Measurements from ENCODE around the gene IFI16. TPM values are rescaled to one million over a fixed set of nuclear protein-coding genes. Genes with fewer than 3 reads are reported as not detected.

IFI16 gene
- total and polyA plus RNA-seq, 2 donors (not counting 3 experiments of a cell fraction or from before 2014, with no cell fraction given), result 52.8 to 183 TPM

DNA sequence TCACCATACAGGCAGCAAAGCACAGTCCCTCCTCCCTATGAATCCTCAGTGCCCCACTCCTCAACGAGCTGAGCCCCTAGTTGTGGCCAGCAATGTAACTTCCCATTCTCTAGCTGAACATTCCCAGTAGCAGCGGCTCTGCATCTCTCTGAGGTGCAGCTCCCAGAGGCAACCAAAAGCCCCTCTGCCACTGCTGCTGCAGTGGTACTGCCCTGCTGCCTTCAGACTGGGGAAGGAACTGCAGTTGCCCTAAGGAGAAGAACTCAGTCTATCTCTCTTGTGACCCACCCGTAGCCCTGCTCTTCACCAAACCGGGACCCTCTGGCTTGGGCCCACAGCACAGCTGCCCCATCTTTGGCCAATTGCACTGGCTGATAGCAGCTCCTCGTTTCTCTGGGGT lies 46.7 kb upstream of the IFI16 start:
- H3K9me1 ChIP-seq (replicated peaks; ENCODE audit: control insufficient read depth, extremely low read depth, insufficient read depth, low read length), result no peaks in the 10 kb centered on the region
- no peak for FAIRE-seq
- CTCF ChIA-PET, result no interaction called here
- no peaks in the 10 kb centered on the region for H3K36me3 ChIP-seq (ENCODE audit: control insufficient read depth in 2 of 2, extremely low read depth in 1 of 2, insufficient read depth in 2 of 2, low read length in 2 of 2)
- H3K4me3 ChIP-seq (replicated peaks in 1 of 3; ENCODE audit: insufficient read depth in 1 of 3, low read depth in 1 of 3, low read length in 3 of 3), result no peak overlapping the region
- TF ChIP-seq MYC (IDR thresholded peaks at IDR 0.05; ENCODE audit: low read depth, low read length) (no peak), POLR2AphosphoS5 (IDR thresholded peaks at IDR 0.05; ENCODE audit: insufficient read depth, low read depth, low read length) (no peak)
- no peaks in the 10 kb centered on the region for H3K27me3 ChIP-seq (ENCODE audit: control insufficient read depth in 2 of 2, insufficient read depth in 2 of 2, low read length in 2 of 2)
- intact Hi-C loops (cut with micrococcal nuclease), result no loop called here
- H3K9me3 ChIP-seq (replicated peaks; ENCODE audit: control insufficient read depth, insufficient read depth, low read length), result no peaks in the 10 kb centered on the region
- dilution Hi-C loops (cut with MboI; ENCODE audit: extremely low pct_ligation_motif_present, low sequenced_read_pairs), result no loop called here
- no peak overlapping the region for H2AFZ ChIP-seq (ENCODE audit: low read depth, low read length)
- no peaks in the 10 kb centered on the region for H3K4me1 ChIP-seq (ENCODE audit: control insufficient read depth, extremely low read depth, insufficient read depth, low read length)
- no peaks in the 10 kb centered on the region for H3K79me2 ChIP-seq (ENCODE audit: control insufficient read depth, insufficient read depth, low read length)
- H3K9ac ChIP-seq (replicated peaks; ENCODE audit: extremely low read depth, insufficient read depth, low read length), result no peak overlapping the region
- H4K20me1 ChIP-seq (replicated peaks; ENCODE audit: control insufficient read depth, extremely low read depth, insufficient read depth, low read length), result no peaks in the 10 kb centered on the region
- no peak overlapping the region for H3K4me2 ChIP-seq (ENCODE audit: insufficient read depth, low read length)
- no peak for DNase-seq (ENCODE audit: low read depth, low spot score)
- POLR2A ChIA-PET, result no interaction called here
- no peak overlapping the region for H3K27ac ChIP-seq (ENCODE audit: insufficient read depth, low read depth, low read length)
- BruUV-seq (replicated peaks), result no TSS peak

DNA sequence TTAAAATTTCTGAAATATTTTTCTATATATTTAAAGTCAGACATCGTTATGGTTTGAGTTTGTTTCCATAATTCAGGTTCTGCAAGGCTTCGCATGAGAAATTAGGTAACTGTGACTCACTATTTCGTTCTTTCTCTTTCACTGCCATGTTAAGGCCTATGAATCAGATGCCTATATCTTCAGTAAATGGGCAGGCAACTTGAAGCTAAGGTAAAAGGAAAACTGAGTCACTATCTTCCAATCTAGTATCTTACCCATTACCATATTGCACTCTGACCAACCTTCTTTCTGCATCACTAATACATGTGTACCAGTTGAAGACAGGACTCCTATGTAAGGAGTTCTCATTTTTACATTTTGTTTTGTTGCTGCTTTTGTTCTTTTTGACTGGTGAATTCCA lies 40.5 kb upstream of the IFI16 start:
- Histone ChIP-seq H2AFZ (ENCODE audit: low read depth, low read length) (no peak overlapping the region), H3K9ac (replicated peaks; ENCODE audit: extremely low read depth, insufficient read depth, low read length) (no peak overlapping the region), H3K36me3 (ENCODE audit: control insufficient read depth in 2 of 2, extremely low read depth in 1 of 2, insufficient read depth in 2 of 2, low read length in 2 of 2) (no peaks in the 10 kb centered on the region), H3K4me3 (replicated peaks in 1 of 3; ENCODE audit: insufficient read depth in 1 of 3, low read depth in 1 of 3, low read length in 3 of 3) (no peak overlapping the region), H3K9me3 (replicated peaks; ENCODE audit: control insufficient read depth, insufficient read depth, low read length) (no peaks in the 10 kb centered on the region), H3K9me1 (replicated peaks; ENCODE audit: control insufficient read depth, extremely low read depth, insufficient read depth, low read length) (no peaks in the 10 kb centered on the region), H3K79me2 (ENCODE audit: control insufficient read depth, insufficient read depth, low read length) (no peaks in the 10 kb centered on the region), H3K4me2 (ENCODE audit: insufficient read depth, low read length) (no peak overlapping the region), H3K4me1 (ENCODE audit: control insufficient read depth, extremely low read depth, insufficient read depth, low read length) (no peaks in the 10 kb centered on the region), H3K27me3 (ENCODE audit: control insufficient read depth in 2 of 2, insufficient read depth in 2 of 2, low read length in 2 of 2) (no peaks in the 10 kb centered on the region), H4K20me1 (replicated peaks; ENCODE audit: control insufficient read depth, extremely low read depth, insufficient read depth, low read length) (no peaks in the 10 kb centered on the region), H3K27ac (ENCODE audit: insufficient read depth, low read depth, low read length) (no peak overlapping the region)
- intact Hi-C loops (cut with micrococcal nuclease), result no loop called here
- FAIRE-seq (no peak), DNase-seq (ENCODE audit: low read depth, low spot score) (no peak)
- CTCF ChIA-PET, result no interaction called here
- dilution Hi-C loops (cut with MboI; ENCODE audit: extremely low pct_ligation_motif_present, low sequenced_read_pairs), result no loop called here
- POLR2A ChIA-PET, result no interaction called here
- no TSS peak for BruUV-seq (replicated peaks)
- TF ChIP-seq EZH2 (IDR thresholded peaks at IDR 0.05; ENCODE audit: borderline replicate concordance, low read depth, low read length, severe bottlenecking) (no peak), POLR2AphosphoS5 (IDR thresholded peaks at IDR 0.05; ENCODE audit: insufficient read depth, low read depth, low read length) (no peak), GATA2 (IDR thresholded peaks at IDR 0.05; ENCODE audit: insufficient read depth, insufficient read length, low read depth, low read length) (no peak), FOS (IDR thresholded peaks at IDR 0.05; ENCODE audit: borderline replicate concordance, insufficient read depth, low read length) (no peak), POLR2A (IDR thresholded peaks at IDR 0.05; ENCODE audit: low read depth, low read length) (no peak), JUN (IDR thresholded peaks at IDR 0.05; ENCODE audit: borderline replicate concordance, insufficient read depth, insufficient read length, low read depth) (no peak), MYC (IDR thresholded peaks at IDR 0.05; ENCODE audit: low read depth, low read length) (no peak)
- TF ChIP-seq, protein P1, sequence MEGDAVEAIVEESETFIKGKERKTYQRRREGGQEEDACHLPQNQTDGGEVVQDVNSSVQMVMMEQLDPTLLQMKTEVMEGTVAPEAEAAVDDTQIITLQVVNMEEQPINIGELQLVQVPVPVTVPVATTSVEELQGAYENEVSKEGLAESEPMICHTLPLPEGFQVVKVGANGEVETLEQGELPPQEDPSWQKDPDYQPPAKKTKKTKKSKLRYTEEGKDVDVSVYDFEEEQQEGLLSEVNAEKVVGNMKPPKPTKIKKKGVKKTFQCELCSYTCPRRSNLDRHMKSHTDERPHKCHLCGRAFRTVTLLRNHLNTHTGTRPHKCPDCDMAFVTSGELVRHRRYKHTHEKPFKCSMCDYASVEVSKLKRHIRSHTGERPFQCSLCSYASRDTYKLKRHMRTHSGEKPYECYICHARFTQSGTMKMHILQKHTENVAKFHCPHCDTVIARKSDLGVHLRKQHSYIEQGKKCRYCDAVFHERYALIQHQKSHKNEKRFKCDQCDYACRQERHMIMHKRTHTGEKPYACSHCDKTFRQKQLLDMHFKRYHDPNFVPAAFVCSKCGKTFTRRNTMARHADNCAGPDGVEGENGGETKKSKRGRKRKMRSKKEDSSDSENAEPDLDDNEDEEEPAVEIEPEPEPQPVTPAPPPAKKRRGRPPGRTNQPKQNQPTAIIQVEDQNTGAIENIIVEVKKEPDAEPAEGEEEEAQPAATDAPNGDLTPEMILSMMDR (IDR thresholded peaks at IDR 0.05; ENCODE audit: extremely low read depth in 1 of 2, insufficient read depth in 1 of 2, low read depth in 1 of 2, low read length in 2 of 2), result no peak
- TF ChIP-seq, protein P2, sequence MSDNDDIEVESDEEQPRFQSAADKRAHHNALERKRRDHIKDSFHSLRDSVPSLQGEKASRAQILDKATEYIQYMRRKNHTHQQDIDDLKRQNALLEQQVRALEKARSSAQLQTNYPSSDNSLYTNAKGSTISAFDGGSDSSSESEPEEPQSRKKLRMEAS (IDR thresholded peaks at IDR 0.05; ENCODE audit: insufficient read depth, insufficient read length), result no peak

Measured in endothelial cell of umbilical vein (primary cell).